Stimulated activated naive B cell treated with anti-CD40 and anti-IgM and Interleukin-4, amounts not matched to agents 10 μg/mL and 1 μg/mL and 100 μg/mL, for 72 hours (primary cell): ENCODE results near the gene C1QTNF4.
"Not testable (repeated sequence)": the region's sequence is repeated elsewhere in the genome, so short reads cannot be mapped to it uniquely, and the experiment has no call there.

Experiments used
- ATAC-seq, 2 donors: fragments of 150-1000 bp; cut with Tn5 transposase; replicated peaks; 2 replicates each; pipeline ENCODE4 v1.10.0; 2021; ENCODE audit warnings: moderate library complexity in 1 of 2
- DNase-seq: peaks from one replicate; pipeline ENCODE4 v3.0.0; 2021
- H3K27ac Mint-ChIP-seq: one replicate; pipeline ENCODE4 v1.8.0; 2022; ENCODE audit warnings: mild to moderate bottlenecking, mixed read lengths
- H3K27me3 Mint-ChIP-seq, 2 donors: one replicate each; pipeline ENCODE4 v1.8.0; 2022; ENCODE audit warnings: mixed read lengths in 2 of 2
- H3K36me3 Mint-ChIP-seq, 2 donors: one replicate each; pipeline ENCODE4 v1.8.0; 2022; ENCODE audit warnings: mixed read lengths in 2 of 2, mild to moderate bottlenecking in 1 of 2
- H3K4me1 Mint-ChIP-seq, 2 donors: one replicate each; pipeline ENCODE4 v1.8.0; 2022; ENCODE audit warnings: mixed read lengths in 2 of 2, mild to moderate bottlenecking in 1 of 2
- H3K4me3 Mint-ChIP-seq, 2 donors: one replicate each; pipeline ENCODE4 v1.8.0; 2022; ENCODE audit warnings: mild to moderate bottlenecking in 2 of 2, mixed read lengths in 2 of 2, moderate library complexity in 1 of 2
- H3K9me3 Mint-ChIP-seq, 2 donors: one replicate each; pipeline ENCODE4 v1.8.0; 2022; ENCODE audit warnings: mixed read lengths in 2 of 2, mild to moderate bottlenecking in 1 of 2

C1QTNF4 gene

DNA sequence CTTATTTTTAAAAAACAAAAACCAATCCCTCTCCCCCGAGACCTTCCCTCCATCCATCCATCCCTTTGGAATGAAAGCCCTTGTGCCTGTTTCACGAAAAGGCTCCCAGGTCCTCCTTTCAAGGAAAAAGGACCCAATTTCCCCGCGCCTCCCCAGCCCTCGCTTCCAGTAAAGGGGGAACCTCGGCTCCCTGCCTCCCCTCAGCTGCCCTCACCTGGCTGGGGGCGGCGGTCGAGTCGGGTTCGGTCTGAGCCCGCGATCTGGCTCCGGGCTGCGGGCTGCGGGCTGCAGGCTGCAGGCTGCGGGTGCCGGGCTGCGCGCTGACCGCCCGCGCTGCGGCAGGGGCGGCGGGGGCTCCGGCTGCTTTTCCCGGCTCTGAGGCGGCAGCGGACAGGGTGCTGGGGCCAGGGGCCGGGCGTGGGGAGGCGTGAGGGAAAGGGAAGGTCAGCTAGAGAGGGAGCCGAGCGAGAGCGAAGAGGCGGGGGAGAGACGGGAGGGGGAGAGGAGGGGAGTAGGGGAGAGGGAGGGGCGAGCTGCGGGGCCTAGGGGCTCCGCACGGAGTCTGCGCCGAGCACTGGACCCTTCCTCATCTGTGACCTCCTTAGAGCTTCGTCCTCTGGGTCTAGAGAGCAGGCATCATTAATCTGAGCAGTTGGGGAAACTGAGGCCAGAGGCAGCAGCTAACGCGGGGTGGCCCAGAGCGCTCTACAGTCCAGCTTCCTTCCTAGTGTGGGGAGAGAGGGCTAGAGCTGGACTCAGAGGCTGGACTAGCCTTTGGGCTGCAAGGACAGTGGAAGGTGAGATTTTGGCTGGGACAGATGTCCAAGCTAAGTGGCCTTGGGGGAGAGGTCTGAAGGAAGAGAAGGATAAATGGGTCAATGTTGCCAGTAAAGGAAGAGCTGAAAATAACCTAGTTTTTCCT, at the start of gene C1QTNF4:
Gene C1QTNF4 (minus strand): TSS at position 478 of the 922 bp plus-strand sequence. CDS start 3,601 bp downstream, outside the sequence.
- Mint-ChIP-seq H3K4me1 (peaks cover 11 to 22% of the 10 kb centered on the region in 2 donors), H3K9me3 (no peaks in the 10 kb centered on the region), H3K27me3 (peaks cover 39 to 50% of the 10 kb centered on the region in 2 donors), H3K36me3 (no peaks in the 10 kb centered on the region), H3K4me3 (peak within 1 kb of the TSS; percentile 48 to 62), H3K27ac (no peak within 1 kb of the TSS)
- ATAC-seq = no peak
- DNase-seq = no peak

DNA sequence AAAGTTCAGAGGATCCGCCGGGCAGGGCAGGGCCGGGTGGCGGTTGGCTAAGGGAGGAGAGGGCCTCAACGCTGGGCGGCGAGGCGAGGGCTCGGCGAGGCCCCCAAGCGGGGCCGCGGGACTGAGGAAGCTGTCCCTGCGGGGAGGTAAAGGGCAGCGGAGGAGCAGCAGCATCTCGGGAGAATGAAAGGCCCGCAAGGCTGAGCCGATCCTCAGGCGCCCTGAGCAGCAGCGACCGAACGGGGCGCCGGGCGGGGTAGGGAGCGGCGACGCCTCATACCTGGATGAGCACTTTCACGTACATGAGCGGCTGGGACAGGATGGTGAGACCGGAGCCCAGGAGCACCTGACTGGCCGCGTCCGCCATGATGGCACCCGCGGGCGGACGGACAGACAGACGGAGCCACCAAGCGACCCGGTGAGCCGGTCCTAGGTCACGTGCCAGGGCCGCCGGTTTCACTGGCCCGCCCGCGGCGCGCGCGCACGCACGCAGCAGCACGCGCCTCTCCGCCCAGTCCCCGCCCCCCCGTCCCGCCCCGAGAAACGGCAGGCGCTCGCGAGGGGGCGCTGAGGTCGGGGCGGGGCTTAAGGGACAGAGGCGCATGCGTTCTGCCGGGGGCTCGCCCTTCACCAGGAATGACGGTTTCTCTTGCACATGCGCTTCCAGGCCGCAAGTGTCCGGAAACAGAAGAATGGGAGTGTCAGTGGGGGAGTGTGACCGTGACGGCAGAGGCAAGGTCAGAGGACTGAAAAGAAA, 48.1 kb upstream of the C1QTNF4 start, which contains the start of gene MTCH2:
Gene MTCH2 (minus strand): TSS at position 461 of the 757 bp plus-strand sequence. CDS start 94 bp downstream, at position 367.
- Mint-ChIP-seq H3K9me3 (no peaks in the 10 kb centered on the region), H3K4me3 (peak within 1 kb of the TSS; percentile 95 to 99), H3K27me3 (no peaks in the 10 kb centered on the region), H3K36me3 (peaks cover 3 to 10% of the 10 kb centered on the region in 2 donors), H3K27ac (peak within 1 kb of the TSS; percentile 97), H3K4me1 (peaks cover 8 to 15% of the 10 kb centered on the region in 2 donors)
- DNase-seq (peak; percentile 96), ATAC-seq (peak; percentile 90 to 93)

DNA sequence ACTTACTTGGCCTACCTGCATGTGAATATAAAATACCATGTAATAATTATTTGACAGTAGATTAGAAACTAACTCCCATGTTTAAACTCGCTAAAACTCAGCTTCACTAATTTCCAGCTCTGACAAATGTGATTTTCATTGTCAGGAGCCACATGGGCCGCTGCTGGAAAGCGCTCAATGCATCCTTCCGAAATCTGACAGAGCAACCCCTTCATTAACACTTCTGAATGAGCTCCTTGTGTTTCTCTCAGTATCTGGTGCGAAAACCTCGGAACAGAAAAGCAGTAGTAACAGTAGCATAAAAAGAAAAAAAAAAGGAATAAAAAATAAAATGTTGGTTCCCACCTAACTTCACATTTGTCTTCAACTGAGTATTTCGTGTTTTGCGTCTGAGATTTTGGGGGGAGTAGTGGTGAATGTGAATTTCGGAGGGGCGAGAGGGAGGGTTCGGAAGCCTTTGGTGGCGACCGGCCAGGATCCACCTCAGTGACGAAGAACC, 47.4 kb upstream of the C1QTNF4 start:
- Mint-ChIP-seq H3K4me3 (peak overlapping the region; percentile 95 to 99), H3K27me3 (no peaks in the 10 kb centered on the region), H3K27ac (peak overlapping the region; percentile 97), H3K36me3 (peaks cover 5 to 14% of the 10 kb centered on the region in 2 donors), H3K9me3 (no peaks in the 10 kb centered on the region), H3K4me1 (peaks cover 8 to 15% of the 10 kb centered on the region in 2 donors)
- no peak for ATAC-seq
- no peak for DNase-seq

DNA sequence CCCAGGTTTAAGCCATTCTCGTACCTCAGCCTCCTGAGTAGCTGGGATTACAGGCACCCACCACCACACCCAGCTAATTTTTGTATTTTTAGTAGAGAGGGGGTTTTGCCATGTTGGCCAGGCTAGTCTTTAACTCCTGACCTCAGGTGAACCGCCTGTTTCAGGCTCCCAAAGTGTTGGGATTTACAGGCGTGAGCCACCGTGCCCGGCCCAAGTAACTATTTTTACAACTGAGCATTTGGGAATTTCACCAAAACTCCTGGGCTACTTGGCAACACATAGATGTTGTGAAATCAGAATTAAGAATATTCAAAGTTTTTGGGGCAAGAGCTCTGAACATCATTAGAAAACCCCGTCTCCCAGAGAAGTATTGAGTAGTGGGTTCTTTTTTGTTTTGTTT, 46.3 kb upstream of the C1QTNF4 start:
- H3K9me3 Mint-ChIP-seq, DNase-seq, H3K27me3 Mint-ChIP-seq, H3K27ac Mint-ChIP-seq, ATAC-seq: not testable (repeated sequence)
- Mint-ChIP-seq H3K4me1 (peaks cover 8 to 15% of the 10 kb centered on the region in 2 donors), H3K4me3 (peak overlapping the region in 1 of 2 donors; percentile 6), H3K36me3 (peaks cover 15 to 18% of the 10 kb centered on the region in 2 donors)

DNA sequence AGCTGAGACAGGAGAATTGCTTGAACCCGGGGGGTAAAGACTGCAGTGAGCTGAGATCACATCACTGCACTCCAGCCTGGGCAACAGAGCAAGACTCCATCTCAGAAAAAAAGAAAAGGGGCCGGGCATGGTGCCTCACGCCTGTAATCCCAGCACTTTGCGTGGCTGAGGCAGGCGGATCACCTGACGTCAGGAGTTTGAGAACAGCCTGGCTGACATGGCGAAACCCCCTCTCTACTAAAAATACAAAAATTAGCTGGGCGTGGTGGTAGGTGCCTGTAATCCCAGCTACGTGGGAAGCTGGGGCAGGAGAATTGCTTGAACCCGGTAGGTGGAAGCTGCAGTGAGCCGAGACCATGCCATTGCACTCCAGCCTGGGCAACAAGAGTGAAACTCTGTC, 42.1 kb upstream of the C1QTNF4 start:
- DNase-seq, H3K9me3 Mint-ChIP-seq, H3K27me3 Mint-ChIP-seq, H3K4me3 Mint-ChIP-seq, H3K27ac Mint-ChIP-seq, ATAC-seq, H3K4me1 Mint-ChIP-seq: not testable (repeated sequence)
- peaks cover 29 to 32% of the 10 kb centered on the region in 2 donors for H3K36me3 Mint-ChIP-seq

DNA sequence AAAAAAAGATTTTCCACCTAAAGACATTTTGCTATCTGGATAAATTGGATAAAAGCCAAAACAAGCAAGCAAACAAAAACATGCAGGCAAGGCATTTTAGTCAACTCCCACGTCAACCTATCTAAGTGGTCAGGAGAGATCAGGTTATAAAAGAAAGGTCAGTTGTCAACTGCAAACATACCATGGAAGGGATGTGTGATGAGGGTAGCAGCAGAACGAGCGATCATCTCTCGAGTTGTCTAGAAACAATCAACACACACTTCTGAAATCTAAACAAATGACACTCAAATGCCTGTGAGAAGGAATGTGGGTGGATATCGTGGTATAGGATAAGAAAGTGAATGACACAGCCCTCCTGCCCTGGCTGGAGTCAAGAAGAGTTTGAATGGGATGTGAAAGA, 37.3 kb upstream of the C1QTNF4 start:
- peaks cover 40 to 48% of the 10 kb centered on the region in 2 donors for H3K36me3 Mint-ChIP-seq

DNA sequence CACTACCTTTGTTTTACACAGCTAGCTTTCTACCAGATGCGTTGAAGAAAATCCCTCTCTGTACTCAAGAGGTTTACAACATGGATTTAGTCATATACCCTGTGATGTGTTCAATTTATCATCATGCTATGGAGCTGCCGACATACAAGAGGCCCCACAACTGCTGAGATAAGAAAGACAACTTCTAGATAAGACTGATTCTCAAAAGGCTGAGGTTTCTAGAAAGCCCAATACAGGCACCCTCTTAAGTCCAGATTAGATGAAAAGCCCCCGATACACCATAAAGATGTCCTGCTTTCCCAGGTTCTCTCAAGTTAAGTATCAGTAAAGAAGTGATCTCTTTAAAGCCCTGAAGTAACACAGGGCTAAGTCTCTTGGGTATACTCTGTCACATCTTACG, 33.8 kb upstream of the C1QTNF4 start:
- DNase-seq = no peak
- Mint-ChIP-seq H3K9me3 (no peaks in the 10 kb centered on the region), H3K27me3 (no peaks in the 10 kb centered on the region), H3K4me3 (no peak overlapping the region), H3K36me3 (peaks cover 36 to 41% of the 10 kb centered on the region in 2 donors), H3K27ac (no peak overlapping the region), H3K4me1 (no peaks in the 10 kb centered on the region)
- no peak for ATAC-seq

More for the DNA sequence above, 37.3 kb upstream of the C1QTNF4 start:
- Mint-ChIP-seq H3K9me3 (no peaks in the 10 kb centered on the region), H3K27ac (no peak overlapping the region), H3K4me1 (no peaks in the 10 kb centered on the region), H3K27me3 (no peaks in the 10 kb centered on the region), H3K4me3 (no peak overlapping the region)
- DNase-seq (no peak), ATAC-seq (no peak)

DNA sequence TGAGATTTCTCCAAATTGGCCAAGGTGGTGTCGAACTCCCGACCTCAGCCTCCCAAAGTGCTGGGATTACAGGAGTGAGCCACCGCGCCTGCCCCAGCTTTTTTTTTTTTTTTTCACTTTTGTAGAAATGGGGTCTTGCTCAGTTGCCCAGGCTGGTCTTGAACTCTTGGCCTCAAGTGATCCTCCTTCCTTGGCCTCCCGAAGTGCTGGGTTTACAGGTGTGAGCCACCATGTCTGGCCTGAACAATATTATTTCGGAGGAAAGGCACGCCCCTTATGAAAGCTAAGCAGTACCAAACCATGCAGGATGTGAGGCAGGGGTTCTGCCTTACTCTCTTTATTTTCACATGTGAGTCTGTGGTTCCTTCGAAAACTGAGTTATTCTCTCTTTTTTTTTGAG, 32.0 kb upstream of the C1QTNF4 start:
- H3K4me1 Mint-ChIP-seq = no peaks in the 10 kb centered on the region
- no peaks in the 10 kb centered on the region for H3K27me3 Mint-ChIP-seq
- no peaks in the 10 kb centered on the region for H3K9me3 Mint-ChIP-seq
- no peak for ATAC-seq
- H3K27ac Mint-ChIP-seq = no peak overlapping the region
- peaks cover 34 to 42% of the 10 kb centered on the region in 2 donors for H3K36me3 Mint-ChIP-seq
- DNase-seq = no peak
- no peak overlapping the region for H3K4me3 Mint-ChIP-seq

DNA sequence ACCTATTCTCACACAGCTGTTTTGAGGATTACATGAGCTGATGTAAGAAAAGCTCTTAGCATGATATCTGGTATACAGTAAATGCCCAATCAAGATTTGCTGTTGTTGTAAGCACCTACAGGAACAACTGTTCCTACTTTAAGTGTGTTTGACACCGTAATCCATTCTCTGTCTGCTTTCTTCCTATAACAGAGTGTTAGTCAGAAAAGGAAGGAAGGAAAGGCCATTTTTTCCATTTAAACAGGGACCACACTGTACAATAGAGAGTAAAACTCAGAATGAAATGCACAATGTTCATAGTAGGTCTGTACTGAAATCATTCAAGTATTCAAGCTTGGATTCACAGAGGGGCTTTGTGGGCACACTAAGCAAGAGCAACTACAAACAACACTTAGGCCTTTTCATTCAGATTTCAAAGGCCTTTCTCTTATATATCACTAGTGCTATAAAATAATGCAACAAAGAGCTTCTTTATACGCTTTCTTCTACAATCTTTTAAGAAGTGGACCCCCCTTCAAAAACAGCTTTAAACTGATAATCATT, 26.7 kb upstream of the C1QTNF4 start:
- peaks cover 20 to 31% of the 10 kb centered on the region in 2 donors for H3K36me3 Mint-ChIP-seq
- H3K27me3 Mint-ChIP-seq = no peaks in the 10 kb centered on the region
- no peak overlapping the region for H3K4me3 Mint-ChIP-seq
- no peaks in the 10 kb centered on the region for H3K9me3 Mint-ChIP-seq
- ATAC-seq = no peak
- DNase-seq = no peak
- no peak overlapping the region for H3K27ac Mint-ChIP-seq
- H3K4me1 Mint-ChIP-seq = no peaks in the 10 kb centered on the region

DNA sequence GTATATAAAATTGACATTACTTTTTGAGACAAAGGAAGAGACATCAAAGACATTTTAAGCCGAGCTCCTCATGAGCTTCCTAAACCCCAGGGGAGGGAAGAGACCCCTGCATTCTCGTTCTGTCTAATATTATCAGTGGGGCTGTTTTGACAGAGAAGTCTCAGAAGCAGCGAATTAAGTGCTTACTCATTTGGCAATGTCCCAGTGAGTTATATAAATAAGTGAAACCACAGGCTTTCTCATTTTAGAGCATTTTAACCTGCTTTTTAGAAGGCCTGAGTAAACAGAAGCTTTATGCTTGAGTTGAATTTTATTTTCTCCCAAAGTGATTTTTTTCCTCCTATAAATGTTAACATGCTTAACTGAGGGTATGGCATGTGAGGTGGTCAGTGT, 23.2 kb upstream of the C1QTNF4 start:
- Mint-ChIP-seq H3K27ac (no peak overlapping the region), H3K36me3 (peaks cover 6 to 21% of the 10 kb centered on the region in 2 donors), H3K27me3 (no peaks in the 10 kb centered on the region), H3K4me3 (no peak overlapping the region), H3K9me3 (no peaks in the 10 kb centered on the region), H3K4me1 (no peaks in the 10 kb centered on the region)
- DNase-seq (no peak), ATAC-seq (no peak)

DNA sequence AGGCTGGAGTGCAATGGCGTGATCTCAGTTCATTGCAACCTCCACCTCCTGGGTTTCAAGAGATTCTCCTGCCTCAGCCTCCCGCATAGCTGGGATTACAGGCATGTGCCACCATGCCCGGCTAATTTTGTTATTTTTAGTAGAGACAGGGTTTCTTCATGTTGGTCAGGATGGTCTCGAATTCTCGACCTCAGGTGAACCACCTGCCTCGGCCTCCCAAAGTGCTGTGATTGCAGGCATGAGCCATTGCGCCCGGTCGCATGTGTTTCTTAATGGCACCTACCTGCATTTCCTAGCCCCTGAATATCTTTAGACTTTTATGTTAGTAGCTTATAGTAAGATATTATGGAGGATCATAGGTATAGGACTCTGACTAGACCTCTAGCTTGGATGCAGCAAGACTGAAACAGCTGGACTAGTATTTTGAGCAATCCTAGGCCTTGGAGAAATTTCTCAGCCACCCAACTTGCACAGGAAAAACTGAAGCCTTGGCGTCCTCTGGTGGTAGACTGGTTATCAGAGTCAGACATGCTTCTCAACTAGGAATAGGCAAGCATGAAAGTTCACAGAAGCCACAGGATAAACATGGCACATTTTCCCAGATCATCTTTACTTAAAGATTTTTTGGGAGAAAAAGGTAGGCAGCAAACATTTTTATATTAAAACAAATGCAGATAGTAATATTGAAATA, 22.7 kb upstream of the C1QTNF4 start:
- Mint-ChIP-seq H3K4me1 (peaks cover 0 to 4% of the 10 kb centered on the region in 2 donors), H3K36me3 (peaks cover 6 to 17% of the 10 kb centered on the region in 2 donors), H3K9me3 (no peaks in the 10 kb centered on the region), H3K27me3 (no peaks in the 10 kb centered on the region), H3K27ac (no peak overlapping the region), H3K4me3 (no peak overlapping the region)
- DNase-seq (no peak), ATAC-seq (no peak)

DNA sequence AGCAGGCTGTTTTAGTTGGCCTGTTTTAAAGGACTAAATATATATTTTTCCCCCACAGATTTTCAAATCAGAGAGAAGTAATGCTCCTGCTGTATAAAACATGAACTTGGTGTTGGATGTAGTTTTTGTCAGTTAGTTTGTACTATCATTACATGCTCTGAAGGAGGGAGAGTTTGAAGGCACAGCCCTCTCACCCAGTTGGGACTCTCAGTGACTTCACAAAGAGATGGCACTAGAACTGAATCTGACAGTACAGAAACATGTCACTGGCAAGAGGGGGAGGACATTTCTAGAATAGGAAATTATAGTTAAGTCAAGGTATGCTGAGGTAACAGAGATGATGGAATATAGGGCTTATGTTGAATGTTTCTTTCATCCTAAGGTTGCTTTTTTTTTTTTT, 21.0 kb upstream of the C1QTNF4 start:
- no peaks in the 10 kb centered on the region for H3K27me3 Mint-ChIP-seq
- no peak overlapping the region for H3K4me3 Mint-ChIP-seq
- H3K27ac Mint-ChIP-seq = peak overlapping the region; percentile 42
- H3K36me3 Mint-ChIP-seq = peaks cover 14 to 16% of the 10 kb centered on the region in 2 donors
- H3K9me3 Mint-ChIP-seq = no peaks in the 10 kb centered on the region
- no peak for ATAC-seq
- peaks cover 9 to 17% of the 10 kb centered on the region in 2 donors for H3K4me1 Mint-ChIP-seq
- no peak for DNase-seq

DNA sequence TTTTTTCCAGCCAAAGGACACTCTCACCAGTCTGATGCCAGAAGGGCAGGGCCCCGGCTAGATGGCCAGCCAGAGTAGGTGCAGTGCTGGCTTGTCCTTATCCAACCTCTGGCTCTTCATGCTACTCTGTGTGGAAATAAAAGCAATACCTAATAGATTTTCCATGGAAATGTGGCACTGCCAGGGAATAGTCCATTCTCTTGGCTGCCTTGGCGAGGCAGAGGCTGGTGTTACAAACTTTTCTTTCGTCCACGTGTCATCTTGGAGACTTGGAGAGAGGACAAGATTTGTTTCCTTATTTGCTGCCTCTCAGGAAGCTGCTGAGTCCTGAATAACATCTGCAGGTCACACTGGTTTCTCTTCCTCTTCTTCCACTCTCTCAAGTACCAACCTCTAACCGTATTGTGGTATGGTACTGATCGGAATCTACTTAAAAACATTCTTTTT, 17.2 kb upstream of the C1QTNF4 start:
- Mint-ChIP-seq H3K4me3 (peak overlapping the region in 1 of 2 donors; percentile 21), H3K27ac (peak overlapping the region; percentile 51), H3K4me1 (peaks cover 9 to 23% of the 10 kb centered on the region in 2 donors), H3K27me3 (no peaks in the 10 kb centered on the region), H3K36me3 (peaks cover 0 to 16% of the 10 kb centered on the region in 2 donors), H3K9me3 (no peaks in the 10 kb centered on the region)
- DNase-seq = no peak
- peak; percentile 95 to 96 for ATAC-seq
